H1 (cell line): ENCODE measurements around the gene ATAD5. TPM values are rescaled to one million over a fixed set of nuclear protein-coding genes. Genes with fewer than 3 reads are reported as not detected.

ENCODE experiments used
- CTCF ChIA-PET: fragments of 300-600 bp; sonication (Branson Sonifier 250); formaldehyde crosslinking; loops from one replicate; lab custom pipeline; 2021; ENCODE audit not compliant: partially characterized antibody; lab: Charles Lee
- POLR2A ChIA-PET: fragments of 300-600 bp; sonication (Branson Sonifier 250); formaldehyde crosslinking; loops from one replicate; lab custom pipeline; 2021; ENCODE audit warnings: inconsistent platforms; ENCODE audit not compliant: partially characterized antibody; lab: Charles Lee
- DNase-seq, 2 experiments: peaks; one replicate each; pipeline versions ENCODE4 v3.0.0 to v3.0.0-alpha.2; 2010 to 2022; ENCODE audit warnings: low spot score in 2 of 2, low read depth in 1 of 2, mixed read lengths in 1 of 2
- FAIRE-seq: peaks from 2 replicates; lab custom pipeline; 2011; peaks lifted over from hg19 to GRCh38; lab: Jason Lieb, UNC
- H2AFZ ChIP-seq: 2 replicates; pipeline ENCODE4 v1.8.1; 2012; ENCODE audit warnings: low read length, inconsistent platforms
- H2AK5ac ChIP-seq: 2 replicates; pipeline ENCODE4 v1.6.1; 2013; ENCODE audit warnings: low read depth, low read length
- H2BK120ac ChIP-seq: replicated peaks from 2 replicates; pipeline ENCODE3; 2013; ENCODE audit warnings: low read depth, low read length, inconsistent platforms
- H2BK12ac ChIP-seq: 2 replicates; pipeline ENCODE4 v1.6.1; 2013; ENCODE audit warnings: low read depth, low read length
- H2BK15ac ChIP-seq: 2 replicates; pipeline ENCODE4 v1.6.1; 2013; ENCODE audit warnings: low read length
- H2BK20ac ChIP-seq: 2 replicates; pipeline ENCODE4 v1.6.1; 2013; ENCODE audit warnings: low read length
- H2BK5ac ChIP-seq: 2 replicates; pipeline ENCODE4 v1.6.1; 2013; ENCODE audit warnings: low read depth, low read length
- H3K14ac ChIP-seq: 2 replicates; pipeline ENCODE4 v1.6.1; 2013; ENCODE audit warnings: inconsistent platforms; ENCODE audit not compliant: insufficient read length
- H3K18ac ChIP-seq: 2 replicates; pipeline ENCODE4 v1.6.1; 2013; ENCODE audit warnings: low read length; ENCODE audit errors: extremely low read depth
- H3K23ac ChIP-seq: 2 replicates; pipeline ENCODE4 v1.6.1; 2013; ENCODE audit warnings: inconsistent platforms; ENCODE audit not compliant: insufficient read length
- H3K23me2 ChIP-seq: 2 replicates; pipeline ENCODE4 v1.6.1; 2013; ENCODE audit warnings: low read depth, low read length
- H3K27ac ChIP-seq: 2 replicates; pipeline ENCODE4 v1.6.1; 2011; ENCODE audit warnings: low read depth, low read length, inconsistent platforms
- H3K27me3 ChIP-seq, 4 experiments: replicated peaks in 1 of 4; 1 replicate in 1 of 4; 2 replicates in 3 of 4; pipeline versions ENCODE4 v1.6.1 to v1.8.1; 2011 to 2013; ENCODE audit warnings: low read length in 3 of 4, mild to moderate bottlenecking in 3 of 4, inconsistent platforms in 2 of 4, mixed read lengths in 2 of 4, moderate library complexity in 1 of 4; ENCODE audit not compliant: control insufficient read depth in 3 of 4, insufficient read depth in 3 of 4; ENCODE audit errors: extremely low read depth in 1 of 4
- H3K36me3 ChIP-seq, 4 experiments: 2 replicates each; pipeline versions ENCODE4 v1.6.1 to v1.8.1; 2011 to 2013; ENCODE audit warnings: mild to moderate bottlenecking in 4 of 4, low read length in 3 of 4, moderate library complexity in 2 of 4, control low read depth in 1 of 4, inconsistent platforms in 1 of 4; ENCODE audit not compliant: insufficient read depth in 4 of 4, control insufficient read depth in 2 of 4
- H3K4ac ChIP-seq: replicated peaks from 2 replicates; pipeline ENCODE3; 2013; ENCODE audit warnings: low read length, low read depth, mixed read lengths, inconsistent platforms; ENCODE audit not compliant: insufficient read length
- H3K4me1 ChIP-seq, 4 experiments: replicated peaks in 1 of 4; 1 replicate in 1 of 4; 2 replicates in 3 of 4; pipeline versions ENCODE4 v1.6.1 to v1.8.1; 2011 to 2013; ENCODE audit warnings: low read length in 3 of 4, inconsistent platforms in 2 of 4, mixed read lengths in 1 of 4; ENCODE audit not compliant: insufficient read depth in 4 of 4, control insufficient read depth in 3 of 4
- H3K4me2 ChIP-seq, 2 experiments: 2 replicates each; pipeline versions ENCODE4 v1.6.1 to v1.8.1; 2011 to 2013; ENCODE audit warnings: low read depth in 2 of 2, low read length in 2 of 2, control low read depth in 1 of 2, inconsistent platforms in 1 of 2, mild to moderate bottlenecking in 1 of 2; ENCODE audit not compliant: insufficient read depth in 1 of 2
- H3K4me3 ChIP-seq, 4 experiments: fragments of 200-600, 300-600 bp in 1 of 4; sonication (generic), shearing (Covaris generic), sonication (Bioruptor Twin) in 1 of 4; 2 replicates each; pipeline versions ENCODE4 v1.5.1 to v1.8.1; 2011 to 2016; ENCODE audit warnings: low read length in 4 of 4, low read depth in 3 of 4, control low read depth in 2 of 4, inconsistent platforms in 2 of 4, mild to moderate bottlenecking in 2 of 4, mixed read lengths in 1 of 4, moderate library complexity in 1 of 4; ENCODE audit not compliant: insufficient read depth in 2 of 4; ENCODE audit errors: extremely low read depth in 1 of 4
- H3K56ac ChIP-seq: replicated peaks from 2 replicates; pipeline ENCODE3; 2013; ENCODE audit warnings: low read depth, mild to moderate bottlenecking, mixed read lengths, low read length, inconsistent platforms; ENCODE audit not compliant: insufficient read length
- H3K79me1 ChIP-seq: 2 replicates; pipeline ENCODE4 v1.6.1; 2013; ENCODE audit warnings: low read depth, low read length, control low read depth
- H3K79me2 ChIP-seq, 2 experiments: 2 replicates each; pipeline versions ENCODE4 v1.6.1 to v1.8.1; 2012 to 2013; ENCODE audit warnings: low read length in 2 of 2, mild to moderate bottlenecking in 2 of 2, inconsistent platforms in 1 of 2; ENCODE audit not compliant: insufficient read depth in 2 of 2, control insufficient read depth in 1 of 2
- H3K9ac ChIP-seq, 4 experiments: replicated peaks in 1 of 4; 1 replicate in 1 of 4; 2 replicates in 3 of 4; pipeline versions ENCODE4 v1.6.1 to v1.8.1; 2011 to 2013; ENCODE audit warnings: low read depth in 3 of 4, low read length in 3 of 4, control low read depth in 2 of 4, mild to moderate bottlenecking in 2 of 4, moderate library complexity in 2 of 4, inconsistent platforms in 1 of 4; ENCODE audit errors: extremely low read depth in 1 of 4
- H3K9me3 ChIP-seq, 2 experiments: 2 replicates each; pipeline versions ENCODE4 v1.6.1 to v1.8.1; 2012 to 2013; ENCODE audit warnings: mild to moderate bottlenecking in 2 of 2, moderate library complexity in 2 of 2, control low read depth in 1 of 2, inconsistent platforms in 1 of 2, low read depth in 1 of 2, low read length in 1 of 2, mixed read lengths in 1 of 2; ENCODE audit not compliant: insufficient read depth in 2 of 2
- H4K20me1 ChIP-seq, 2 experiments: replicated peaks in 1 of 2; 2 replicates each; pipeline versions ENCODE3 to v1.8.1; 2011 to 2013; ENCODE audit warnings: inconsistent platforms in 2 of 2, low read length in 2 of 2, mild to moderate bottlenecking in 1 of 2; ENCODE audit not compliant: insufficient read depth in 2 of 2, control insufficient read depth in 1 of 2
- H4K5ac ChIP-seq: 2 replicates; pipeline ENCODE4 v1.6.1; 2013; ENCODE audit warnings: low read length, low read depth, mixed read lengths, inconsistent platforms; ENCODE audit not compliant: insufficient read length
- H4K8ac ChIP-seq: 2 replicates; pipeline ENCODE4 v1.8.0; 2013; ENCODE audit warnings: mild to moderate bottlenecking, moderate library complexity, low read length, inconsistent platforms; ENCODE audit not compliant: insufficient read depth; ENCODE audit errors: extremely low read depth
- H4K91ac ChIP-seq: replicated peaks from 2 replicates; pipeline ENCODE3; 2013; ENCODE audit warnings: low read length, mixed read lengths, inconsistent platforms; ENCODE audit not compliant: insufficient read length
- CBX5 ChIP-seq: fragments of 300-800, 300-1000 bp; sonication (generic); IDR thresholded peaks from 2 replicates; pipeline ENCODE4 v1.7.1; 2016; ENCODE audit warnings: antibody characterized with exemption, low read length, low read depth
- CHD1 ChIP-seq: IDR thresholded peaks from 2 replicates; pipeline ENCODE4 v1.6.1; 2012; ENCODE audit warnings: low read depth, low read length, improper control_type of control experiment
- EGR1 ChIP-seq: IDR thresholded peaks from 2 replicates; pipeline ENCODE4 v1.6.1; 2011; ENCODE audit warnings: low read depth, low read length, borderline replicate concordance
- HDAC2 ChIP-seq, 2 experiments: fragments of 300-600 bp in 1 of 2; sonication (generic) in 1 of 2; IDR thresholded peaks; 2 replicates each; pipeline ENCODE4 v1.6.1; 2011 to 2012; ENCODE audit warnings: low read depth in 2 of 2, low read length in 2 of 2, mild to moderate bottlenecking in 2 of 2, moderate library complexity in 2 of 2, borderline replicate concordance in 1 of 2, inconsistent platforms in 1 of 2
- PHF8 ChIP-seq: fragments of 200-600 bp; sonication (generic); conservative IDR thresholded peaks from 2 replicates; pipeline ENCODE4 v1.7.1; 2012; ENCODE audit warnings: low read depth, mild to moderate bottlenecking, inconsistent platforms, low read length, moderate library complexity
- RNF2 ChIP-seq: fragments of 200-900, 300-1000 bp; sonication (generic); IDR thresholded peaks from 2 replicates; pipeline ENCODE4 v1.7.1; 2016; ENCODE audit warnings: borderline replicate concordance, low read depth, mild to moderate bottlenecking, antibody characterized with exemption, low read length; ENCODE audit not compliant: poor library complexity, severe bottlenecking; ENCODE audit errors: missing control alignments
- TAF7 ChIP-seq: optimal IDR thresholded peaks from 2 replicates; pipeline ENCODE3; 2011; ENCODE audit warnings: low read depth, mild to moderate bottlenecking, inconsistent platforms, low read length, moderate library complexity, borderline replicate concordance
- YY1 ChIP-seq: IDR thresholded peaks from 2 replicates; pipeline ENCODE4 v1.6.1; 2011; ENCODE audit warnings: low read depth, mild to moderate bottlenecking, low read length
- WGBS, 2 experiments: shearing (Covaris generic) in 1 of 2; methylation state at CpG; one replicate each; pipeline versions ENCODE4 v1.1.6 to v1.1.7; 2013 to 2015; ENCODE audit warnings: low lambda C conversion rate in 2 of 2, mixed read lengths in 2 of 2, inconsistent platforms in 1 of 2, low coverage in 1 of 2, missing lambda C conversion rate in 1 of 2; ENCODE audit not compliant: insufficient replicate concordance in 2 of 2, insufficient coverage in 1 of 2, insufficient read length in 1 of 2; ENCODE audit errors: extremely low coverage in 1 of 2, missing lambda C conversion rate in 1 of 2; 5-methylcytosine and 5-hydroxymethylcytosine counted together
- polyA plus RNA-seq, 7 experiments: library from polyadenylated mRNA; depleted of rRNA in 3 of 7; stranded (reverse) in 5 of 7; unstranded in 2 of 7; fragments of >200 nt in 5 of 7; fragments of 200-250 nt in 2 of 7; gene quantifications; 1 replicate in 5 of 7; 2 replicates in 1 of 7; 4 replicates in 1 of 7; pipeline versions ENCODE4 v1.2.1 to v1.2.3, GENCODE V29; 2011 to 2013; ENCODE audit warnings: missing spikeins in 2 of 7, mixed read lengths in 2 of 7
- total RNA-seq: library from RNA; stranded (reverse); fragmentation: NEBNext Ultra II Directional; extraction: Animal tissue kit (Norgen Biotek cat#: 25700); gene quantifications from 2 replicates; pipeline ENCODE4 v1.2.1, GENCODE V29; 2021
- TF ChIP-seq, protein P1 (sequence below): IDR thresholded peaks from 2 replicates; pipeline ENCODE4 v1.6.1; 2012; ENCODE audit warnings: inconsistent platforms

ATAD5 gene
- total and polyA plus RNA-seq, 2 of the 8 experiments (the other 6 are each of a cell fraction or from before 2014, with no cell fraction given), result 3.5 to 30.0 TPM

GRCh38 chr17:30939051-30939689 is 107.4 kb downstream of the ATAD5 start:
- Histone ChIP-seq H3K4me1 (no peaks in the 10 kb centered on the region), H3K56ac (no peak overlapping the region), H3K23ac (no peak overlapping the region), H3K27me3 (no peaks in the 10 kb centered on the region), H4K91ac (no peak overlapping the region), H3K27ac (no peak overlapping the region), H3K18ac (no peak overlapping the region), H2AK5ac (no peak overlapping the region), H2BK120ac (no peak overlapping the region), H3K79me2 (no peaks in the 10 kb centered on the region), H4K20me1 (peaks cover 0 to 1% of the 10 kb centered on the region in 2 experiments), H2BK15ac (no peak overlapping the region), H3K79me1 (no peaks in the 10 kb centered on the region), H3K23me2 (no peaks in the 10 kb centered on the region), H2BK20ac (no peak overlapping the region), H3K9ac (no peak overlapping the region), H3K4me2 (no peak overlapping the region), H4K5ac (no peak overlapping the region), H2AFZ (no peak overlapping the region), H3K4ac (no peak overlapping the region), H3K14ac (no peak overlapping the region), H2BK12ac (no peak overlapping the region), H2BK5ac (no peak overlapping the region), H3K36me3 (no peaks in the 10 kb centered on the region), H4K8ac (no peak overlapping the region), H3K9me3 (no peaks in the 10 kb centered on the region), H3K4me3 (no peak overlapping the region)
- 89% methylated on average over 13 of the region's 13 CpGs; no CpG with 5 or more reads in 1 of the 2 experiments for WGBS, 2 experiments
- FAIRE-seq (peak; percentile 13), DNase-seq (no peak)
- TF ChIP-seq CBX5 (no peak), RNF2 (no peak), HDAC2 (IDR thresholded peaks at IDR 0.05; ENCODE audit: borderline replicate concordance in 1 of 2, low read depth in 2 of 2, low read length in 2 of 2) (no peak), TAF7 (no peak), YY1 (no peak), EGR1 (no peak), CHD1 (no peak), PHF8 (no peak)
- TF ChIP-seq, protein P1, sequence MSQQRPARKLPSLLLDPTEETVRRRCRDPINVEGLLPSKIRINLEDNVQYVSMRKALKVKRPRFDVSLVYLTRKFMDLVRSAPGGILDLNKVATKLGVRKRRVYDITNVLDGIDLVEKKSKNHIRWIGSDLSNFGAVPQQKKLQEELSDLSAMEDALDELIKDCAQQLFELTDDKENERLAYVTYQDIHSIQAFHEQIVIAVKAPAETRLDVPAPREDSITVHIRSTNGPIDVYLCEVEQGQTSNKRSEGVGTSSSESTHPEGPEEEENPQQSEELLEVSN, result no peak
- POLR2A ChIA-PET, result no interaction called here
- CTCF ChIA-PET, result interaction anchor here (0.9 to 1.0 kb wide), 2 partner anchors 9 to 11 kb away, joined by 3 read pairs; no protein-coding TSS in a partner anchor
